Stimulated activated CD4-positive, alpha-beta T cell treated with anti-CD3 and anti-CD28 coated beads, Interleukin-12 subunit alpha, Interleukin-12 subunit beta, amount 100 ng/mL, for 24 hours (primary cell): ENCODE measurements around the gene APOBR.
"Not testable (repeated sequence)": the region's sequence is repeated elsewhere in the genome, so short reads cannot be mapped to it uniquely, and the experiment has no call there.

Experiments used
- DNase-seq, 2 experiments: peaks; one replicate each; pipeline ENCODE4 v3.0.0-alpha.2; 2020; ENCODE audit warnings: low read depth in 2 of 2

The APOBR gene

GRCh38 chr16:28498666-28499381 is 4.4 kb downstream of the APOBR start:
- no peak for DNase-seq

GRCh38 chr16:28499854-28500253 is 5.4 kb downstream of the APOBR start:
- no peak for DNase-seq

- DNase-seq = not testable (repeated sequence)
These were observed 6.2 kb downstream of the APOBR start for GRCh38 chr16:28500476-28501180.

- no peak for DNase-seq
These were observed 7.1 kb downstream of the APOBR start for GRCh38 chr16:28501258-28502232.

GRCh38 chr16:28502290-28502689 is 7.8 kb downstream of the APOBR start:
- DNase-seq = no peak

GRCh38 chr16:28503470-28504259 is 9.2 kb downstream of the APOBR start:
- DNase-seq = no peak

GRCh38 chr16:28504707-28505404 is 10.4 kb downstream of the APOBR start:
- no peak for DNase-seq

- DNase-seq = no peak
These were observed 11.2 kb downstream of the APOBR start for GRCh38 chr16:28505489-28506137.

GRCh38 chr16:28511031-28511430 is 16.6 kb downstream of the APOBR start:
- DNase-seq = no peak

- no peak for DNase-seq
These were observed 17.7 kb downstream of the APOBR start for GRCh38 chr16:28511801-28512789.

GRCh38 chr16:28513484-28514181 is 19.2 kb downstream of the APOBR start:
- DNase-seq = no peak

GRCh38 chr16:28514246-28514645 is 19.8 kb downstream of the APOBR start:
- DNase-seq = no peak

GRCh38 chr16:28520672-28521071 is 26.2 kb downstream of the APOBR start:
- DNase-seq = no peak

GRCh38 chr16:28521436-28521835 is 27.0 kb downstream of the APOBR start:
- no peak for DNase-seq

GRCh38 chr16:28522792-28523191 is 28.3 kb downstream of the APOBR start:
- DNase-seq = no peak

GRCh38 chr16:28524681-28525171 is 30.3 kb downstream of the APOBR start:
- DNase-seq = no peak

GRCh38 chr16:28526201-28527099 is 32.0 kb downstream of the APOBR start:
- no peak for DNase-seq
